ENCODE measurements around the gene PDE7B.

PDE7B gene

GRCh38 chr6:135920689-135921088, 69.2 kb downstream of the PDE7B start:
- no peak for DNase-seq (ENCODE audit: extremely low spot score, insufficient read length, low read depth)
- no peak for FAIRE-seq

GRCh38 chr6:135921188-135921587, 69.7 kb downstream of the PDE7B start:
- DNase-seq (ENCODE audit: extremely low spot score, insufficient read length, low read depth) (no peak), FAIRE-seq (no peak)

- DNase-seq (ENCODE audit: extremely low spot score, insufficient read length, low read depth) (no peak), FAIRE-seq (no peak)
Measured at GRCh38 chr6:135922174-135922573, 70.7 kb downstream of the PDE7B start.

- DNase-seq (ENCODE audit: extremely low spot score, insufficient read length, low read depth) (no peak), FAIRE-seq (no peak)
Measured at GRCh38 chr6:135922746-135923145, 71.2 kb downstream of the PDE7B start.

GRCh38 chr6:135932651-135933050, 81.2 kb downstream of the PDE7B start:
- FAIRE-seq (no peak), DNase-seq (ENCODE audit: extremely low spot score, insufficient read length, low read depth) (no peak)

GRCh38 chr6:135935941-135936601, 84.6 kb downstream of the PDE7B start:
- FAIRE-seq: no peak
- no peak for DNase-seq (ENCODE audit: extremely low spot score, insufficient read length, low read depth)

GRCh38 chr6:135936606-135937005, 85.1 kb downstream of the PDE7B start:
- DNase-seq (ENCODE audit: extremely low spot score, insufficient read length, low read depth) (no peak), FAIRE-seq (no peak)

- no peak for DNase-seq (ENCODE audit: extremely low spot score, insufficient read length, low read depth)
- no peak for FAIRE-seq
Measured at GRCh38 chr6:135937106-135937505, 85.6 kb downstream of the PDE7B start.

GRCh38 chr6:135938576-135939207, 87.2 kb downstream of the PDE7B start:
- DNase-seq (ENCODE audit: extremely low spot score, insufficient read length, low read depth): no peak
- no peak for FAIRE-seq

- no peak for FAIRE-seq
Measured at GRCh38 chr6:135939208-135939591, 87.7 kb downstream of the PDE7B start.

GRCh38 chr6:135940616-135941167, 89.2 kb downstream of the PDE7B start:
- DNase-seq (ENCODE audit: extremely low spot score, insufficient read length, low read depth) (no peak), FAIRE-seq (no peak)

More at GRCh38 chr6:135939208-135939591, 87.7 kb downstream of the PDE7B start:
- DNase-seq (ENCODE audit: extremely low spot score, insufficient read length, low read depth): no peak

- FAIRE-seq: no peak
- DNase-seq (ENCODE audit: extremely low spot score, insufficient read length, low read depth): no peak
Measured at GRCh38 chr6:135941275-135942025, 89.9 kb downstream of the PDE7B start.

- DNase-seq (ENCODE audit: extremely low spot score, insufficient read length, low read depth): no peak
- no peak for FAIRE-seq
Measured at GRCh38 chr6:135944120-135944519, 92.6 kb downstream of the PDE7B start.

- FAIRE-seq: no peak
- DNase-seq (ENCODE audit: extremely low spot score, insufficient read length, low read depth): no peak
Measured at GRCh38 chr6:135946674-135947073, 95.2 kb downstream of the PDE7B start.

GRCh38 chr6:135950669-135951068, 99.2 kb downstream of the PDE7B start:
- FAIRE-seq (no peak), DNase-seq (ENCODE audit: extremely low spot score, insufficient read length, low read depth) (no peak)

- DNase-seq (ENCODE audit: extremely low spot score, insufficient read length, low read depth) (no peak), FAIRE-seq (no peak)
Measured at GRCh38 chr6:135951169-135951568, 99.7 kb downstream of the PDE7B start.

- DNase-seq (ENCODE audit: extremely low spot score, insufficient read length, low read depth) (no peak), FAIRE-seq (no peak)
Measured at GRCh38 chr6:135953818-135954217, 102.3 kb downstream of the PDE7B start.

- no peak for FAIRE-seq
Measured at GRCh38 chr6:135955099-135955498, 103.6 kb downstream of the PDE7B start.

GRCh38 chr6:135962731-135963130, 111.2 kb downstream of the PDE7B start:
- DNase-seq (ENCODE audit: extremely low spot score, insufficient read length, low read depth) (no peak), FAIRE-seq (no peak)

More at GRCh38 chr6:135955099-135955498, 103.6 kb downstream of the PDE7B start:
- DNase-seq (ENCODE audit: extremely low spot score, insufficient read length, low read depth): no peak

- no peak for DNase-seq (ENCODE audit: extremely low spot score, insufficient read length, low read depth)
- no peak for FAIRE-seq
Measured at GRCh38 chr6:135970750-135971149, 119.2 kb downstream of the PDE7B start.

GRCh38 chr6:135971351-135971750, 119.8 kb downstream of the PDE7B start:
- FAIRE-seq (no peak), DNase-seq (ENCODE audit: extremely low spot score, insufficient read length, low read depth) (no peak)

All from GM18507 (cell line).